ENCODE measurements around the gene VAMP1.

- TF ChIP-seq CTCF (IDR thresholded peaks at IDR 0.05; ENCODE audit: low read length) (no peak), EZH2 (IDR thresholded peaks at IDR 0.05; ENCODE audit: borderline replicate concordance, low read length) (no peak)
These were observed 4.3 kb downstream of the VAMP1 start for GRCh38 chr12:6466184-6466573.
